H1 (cell line): ENCODE data around the gene CEL. TPM values are rescaled to one million over a fixed set of nuclear protein-coding genes. Genes with fewer than 3 reads are reported as not detected.
A peak's percentile ranks its signal among the peaks of the same experiment; 100 is the strongest.

Experiments
- CTCF ChIA-PET: fragments of 300-600 bp; sonication (Branson Sonifier 250); formaldehyde crosslinking; loops from one replicate; lab custom pipeline; 2021; ENCODE audit not compliant: partially characterized antibody; lab: Charles Lee
- POLR2A ChIA-PET: fragments of 300-600 bp; sonication (Branson Sonifier 250); formaldehyde crosslinking; loops from one replicate; lab custom pipeline; 2021; ENCODE audit warnings: inconsistent platforms; ENCODE audit not compliant: partially characterized antibody; lab: Charles Lee
- DNase-seq, 2 experiments: peaks; one replicate each; pipeline versions ENCODE4 v3.0.0 to v3.0.0-alpha.2; 2010 to 2022; ENCODE audit warnings: low spot score in 2 of 2, low read depth in 1 of 2, mixed read lengths in 1 of 2
- FAIRE-seq: peaks from 2 replicates; lab custom pipeline; 2011; peaks lifted over from hg19 to GRCh38; lab: Jason Lieb, UNC
- H2AFZ ChIP-seq: 2 replicates; pipeline ENCODE4 v1.8.1; 2012; ENCODE audit warnings: low read length, inconsistent platforms
- H2AK5ac ChIP-seq: 2 replicates; pipeline ENCODE4 v1.6.1; 2013; ENCODE audit warnings: low read depth, low read length
- H2BK120ac ChIP-seq: replicated peaks from 2 replicates; pipeline ENCODE3; 2013; ENCODE audit warnings: low read depth, low read length, inconsistent platforms
- H2BK12ac ChIP-seq: 2 replicates; pipeline ENCODE4 v1.6.1; 2013; ENCODE audit warnings: low read depth, low read length
- H2BK15ac ChIP-seq: 2 replicates; pipeline ENCODE4 v1.6.1; 2013; ENCODE audit warnings: low read length
- H2BK20ac ChIP-seq: 2 replicates; pipeline ENCODE4 v1.6.1; 2013; ENCODE audit warnings: low read length
- H2BK5ac ChIP-seq: 2 replicates; pipeline ENCODE4 v1.6.1; 2013; ENCODE audit warnings: low read depth, low read length
- H3K14ac ChIP-seq: 2 replicates; pipeline ENCODE4 v1.6.1; 2013; ENCODE audit warnings: inconsistent platforms; ENCODE audit not compliant: insufficient read length
- H3K18ac ChIP-seq: 2 replicates; pipeline ENCODE4 v1.6.1; 2013; ENCODE audit warnings: low read length; ENCODE audit errors: extremely low read depth
- H3K23ac ChIP-seq: 2 replicates; pipeline ENCODE4 v1.6.1; 2013; ENCODE audit warnings: inconsistent platforms; ENCODE audit not compliant: insufficient read length
- H3K23me2 ChIP-seq: 2 replicates; pipeline ENCODE4 v1.6.1; 2013; ENCODE audit warnings: low read depth, low read length
- H3K27ac ChIP-seq: 2 replicates; pipeline ENCODE4 v1.6.1; 2011; ENCODE audit warnings: low read depth, low read length, inconsistent platforms
- H3K27me3 ChIP-seq, 4 experiments: replicated peaks in 1 of 4; 1 replicate in 1 of 4; 2 replicates in 3 of 4; pipeline versions ENCODE4 v1.6.1 to v1.8.1; 2011 to 2013; ENCODE audit warnings: low read length in 3 of 4, mild to moderate bottlenecking in 3 of 4, inconsistent platforms in 2 of 4, mixed read lengths in 2 of 4, moderate library complexity in 1 of 4; ENCODE audit not compliant: control insufficient read depth in 3 of 4, insufficient read depth in 3 of 4; ENCODE audit errors: extremely low read depth in 1 of 4
- H3K36me3 ChIP-seq, 4 experiments: 2 replicates each; pipeline versions ENCODE4 v1.6.1 to v1.8.1; 2011 to 2013; ENCODE audit warnings: mild to moderate bottlenecking in 4 of 4, low read length in 3 of 4, moderate library complexity in 2 of 4, control low read depth in 1 of 4, inconsistent platforms in 1 of 4; ENCODE audit not compliant: insufficient read depth in 4 of 4, control insufficient read depth in 2 of 4
- H3K4ac ChIP-seq: replicated peaks from 2 replicates; pipeline ENCODE3; 2013; ENCODE audit warnings: low read length, low read depth, mixed read lengths, inconsistent platforms; ENCODE audit not compliant: insufficient read length
- H3K4me1 ChIP-seq, 4 experiments: replicated peaks in 1 of 4; 1 replicate in 1 of 4; 2 replicates in 3 of 4; pipeline versions ENCODE4 v1.6.1 to v1.8.1; 2011 to 2013; ENCODE audit warnings: low read length in 3 of 4, inconsistent platforms in 2 of 4, mixed read lengths in 1 of 4; ENCODE audit not compliant: insufficient read depth in 4 of 4, control insufficient read depth in 3 of 4
- H3K4me2 ChIP-seq, 2 experiments: 2 replicates each; pipeline versions ENCODE4 v1.6.1 to v1.8.1; 2011 to 2013; ENCODE audit warnings: low read depth in 2 of 2, low read length in 2 of 2, control low read depth in 1 of 2, inconsistent platforms in 1 of 2, mild to moderate bottlenecking in 1 of 2; ENCODE audit not compliant: insufficient read depth in 1 of 2
- H3K4me3 ChIP-seq, 4 experiments: fragments of 200-600, 300-600 bp in 1 of 4; sonication (generic), shearing (Covaris generic), sonication (Bioruptor Twin) in 1 of 4; 2 replicates each; pipeline versions ENCODE4 v1.5.1 to v1.8.1; 2011 to 2016; ENCODE audit warnings: low read length in 4 of 4, low read depth in 3 of 4, control low read depth in 2 of 4, inconsistent platforms in 2 of 4, mild to moderate bottlenecking in 2 of 4, mixed read lengths in 1 of 4, moderate library complexity in 1 of 4; ENCODE audit not compliant: insufficient read depth in 2 of 4; ENCODE audit errors: extremely low read depth in 1 of 4
- H3K56ac ChIP-seq: replicated peaks from 2 replicates; pipeline ENCODE3; 2013; ENCODE audit warnings: low read depth, mild to moderate bottlenecking, mixed read lengths, low read length, inconsistent platforms; ENCODE audit not compliant: insufficient read length
- H3K79me1 ChIP-seq: 2 replicates; pipeline ENCODE4 v1.6.1; 2013; ENCODE audit warnings: low read depth, low read length, control low read depth
- H3K79me2 ChIP-seq, 2 experiments: 2 replicates each; pipeline versions ENCODE4 v1.6.1 to v1.8.1; 2012 to 2013; ENCODE audit warnings: low read length in 2 of 2, mild to moderate bottlenecking in 2 of 2, inconsistent platforms in 1 of 2; ENCODE audit not compliant: insufficient read depth in 2 of 2, control insufficient read depth in 1 of 2
- H3K9ac ChIP-seq, 4 experiments: replicated peaks in 1 of 4; 1 replicate in 1 of 4; 2 replicates in 3 of 4; pipeline versions ENCODE4 v1.6.1 to v1.8.1; 2011 to 2013; ENCODE audit warnings: low read depth in 3 of 4, low read length in 3 of 4, control low read depth in 2 of 4, mild to moderate bottlenecking in 2 of 4, moderate library complexity in 2 of 4, inconsistent platforms in 1 of 4; ENCODE audit errors: extremely low read depth in 1 of 4
- H3K9me3 ChIP-seq, 2 experiments: 2 replicates each; pipeline versions ENCODE4 v1.6.1 to v1.8.1; 2012 to 2013; ENCODE audit warnings: mild to moderate bottlenecking in 2 of 2, moderate library complexity in 2 of 2, control low read depth in 1 of 2, inconsistent platforms in 1 of 2, low read depth in 1 of 2, low read length in 1 of 2, mixed read lengths in 1 of 2; ENCODE audit not compliant: insufficient read depth in 2 of 2
- H4K20me1 ChIP-seq, 2 experiments: replicated peaks in 1 of 2; 2 replicates each; pipeline versions ENCODE3 to v1.8.1; 2011 to 2013; ENCODE audit warnings: inconsistent platforms in 2 of 2, low read length in 2 of 2, mild to moderate bottlenecking in 1 of 2; ENCODE audit not compliant: insufficient read depth in 2 of 2, control insufficient read depth in 1 of 2
- H4K5ac ChIP-seq: 2 replicates; pipeline ENCODE4 v1.6.1; 2013; ENCODE audit warnings: low read length, low read depth, mixed read lengths, inconsistent platforms; ENCODE audit not compliant: insufficient read length
- H4K8ac ChIP-seq: 2 replicates; pipeline ENCODE4 v1.8.0; 2013; ENCODE audit warnings: mild to moderate bottlenecking, moderate library complexity, low read length, inconsistent platforms; ENCODE audit not compliant: insufficient read depth; ENCODE audit errors: extremely low read depth
- H4K91ac ChIP-seq: replicated peaks from 2 replicates; pipeline ENCODE3; 2013; ENCODE audit warnings: low read length, mixed read lengths, inconsistent platforms; ENCODE audit not compliant: insufficient read length
- BCL11A ChIP-seq, 2 experiments: IDR thresholded peaks; one replicate each; pipeline ENCODE4 v1.6.1; 2011; ENCODE audit warnings: low read depth in 2 of 2, low read length in 2 of 2, mild to moderate bottlenecking in 2 of 2
- GABPA ChIP-seq: IDR thresholded peaks from 2 replicates; pipeline ENCODE4 v1.6.1; 2011; ENCODE audit warnings: mild to moderate bottlenecking, low read length, moderate library complexity, borderline replicate concordance; ENCODE audit not compliant: insufficient read depth
- JUND ChIP-seq: IDR thresholded peaks from 2 replicates; pipeline ENCODE4 v1.6.1; 2011; ENCODE audit warnings: mild to moderate bottlenecking, improper control_type of control experiment, low read length
- KDM4A ChIP-seq: IDR thresholded peaks from one replicate; pipeline ENCODE4 v1.7.1; 2012; ENCODE audit warnings: low read depth, mild to moderate bottlenecking, moderate library complexity, low read length, inconsistent platforms; ENCODE audit not compliant: severe bottlenecking
- KDM5A ChIP-seq: fragments of 200-600 bp; IDR thresholded peaks from 2 replicates; pipeline ENCODE4 v1.7.1; 2012; ENCODE audit warnings: mild to moderate bottlenecking, low read length, inconsistent platforms, mixed read lengths
- POLR2A ChIP-seq, 2 experiments: IDR thresholded peaks; 1 replicate in 1 of 2; 2 replicates in 1 of 2; pipeline ENCODE4 v1.6.1; 2011; ENCODE audit warnings: low read depth in 2 of 2, low read length in 2 of 2, mild to moderate bottlenecking in 2 of 2; ENCODE audit errors: control extremely low read depth in 1 of 2
- RXRA ChIP-seq: IDR thresholded peaks from 2 replicates; pipeline ENCODE4 v1.6.1; 2011; ENCODE audit warnings: low read depth, mild to moderate bottlenecking, low read length, moderate library complexity; ENCODE audit not compliant: insufficient read depth
- SP4 ChIP-seq: IDR thresholded peaks from 2 replicates; pipeline ENCODE4 v1.6.1; 2012; ENCODE audit warnings: low read length, inconsistent platforms
- TAF7 ChIP-seq: optimal IDR thresholded peaks from 2 replicates; pipeline ENCODE3; 2011; ENCODE audit warnings: low read depth, mild to moderate bottlenecking, inconsistent platforms, low read length, moderate library complexity, borderline replicate concordance
- WGBS, 2 experiments: shearing (Covaris generic) in 1 of 2; methylation state at CpG; one replicate each; pipeline versions ENCODE4 v1.1.6 to v1.1.7; 2013 to 2015; ENCODE audit warnings: low lambda C conversion rate in 2 of 2, mixed read lengths in 2 of 2, inconsistent platforms in 1 of 2, low coverage in 1 of 2, missing lambda C conversion rate in 1 of 2; ENCODE audit not compliant: insufficient replicate concordance in 2 of 2, insufficient coverage in 1 of 2, insufficient read length in 1 of 2; ENCODE audit errors: extremely low coverage in 1 of 2, missing lambda C conversion rate in 1 of 2; 5-methylcytosine and 5-hydroxymethylcytosine counted together
- polyA plus RNA-seq, 7 experiments: library from polyadenylated mRNA; depleted of rRNA in 3 of 7; stranded (reverse) in 5 of 7; unstranded in 2 of 7; fragments of >200 nt in 5 of 7; fragments of 200-250 nt in 2 of 7; gene quantifications; 1 replicate in 5 of 7; 2 replicates in 1 of 7; 4 replicates in 1 of 7; pipeline versions ENCODE4 v1.2.1 to v1.2.3, GENCODE V29; 2011 to 2013; ENCODE audit warnings: missing spikeins in 2 of 7, mixed read lengths in 2 of 7
- total RNA-seq: library from RNA; stranded (reverse); fragmentation: NEBNext Ultra II Directional; extraction: Animal tissue kit (Norgen Biotek cat#: 25700); gene quantifications from 2 replicates; pipeline ENCODE4 v1.2.1, GENCODE V29; 2021
- TF ChIP-seq, protein P1 (sequence below): IDR thresholded peaks from 2 replicates; pipeline ENCODE4 v1.6.1; 2012; ENCODE audit warnings: inconsistent platforms

Gene CEL
- total and polyA plus RNA-seq, 2 of the 8 experiments (the other 6 are each of a cell fraction or from before 2014, with no cell fraction given) = 1.8 to 3.4 TPM

DNA sequence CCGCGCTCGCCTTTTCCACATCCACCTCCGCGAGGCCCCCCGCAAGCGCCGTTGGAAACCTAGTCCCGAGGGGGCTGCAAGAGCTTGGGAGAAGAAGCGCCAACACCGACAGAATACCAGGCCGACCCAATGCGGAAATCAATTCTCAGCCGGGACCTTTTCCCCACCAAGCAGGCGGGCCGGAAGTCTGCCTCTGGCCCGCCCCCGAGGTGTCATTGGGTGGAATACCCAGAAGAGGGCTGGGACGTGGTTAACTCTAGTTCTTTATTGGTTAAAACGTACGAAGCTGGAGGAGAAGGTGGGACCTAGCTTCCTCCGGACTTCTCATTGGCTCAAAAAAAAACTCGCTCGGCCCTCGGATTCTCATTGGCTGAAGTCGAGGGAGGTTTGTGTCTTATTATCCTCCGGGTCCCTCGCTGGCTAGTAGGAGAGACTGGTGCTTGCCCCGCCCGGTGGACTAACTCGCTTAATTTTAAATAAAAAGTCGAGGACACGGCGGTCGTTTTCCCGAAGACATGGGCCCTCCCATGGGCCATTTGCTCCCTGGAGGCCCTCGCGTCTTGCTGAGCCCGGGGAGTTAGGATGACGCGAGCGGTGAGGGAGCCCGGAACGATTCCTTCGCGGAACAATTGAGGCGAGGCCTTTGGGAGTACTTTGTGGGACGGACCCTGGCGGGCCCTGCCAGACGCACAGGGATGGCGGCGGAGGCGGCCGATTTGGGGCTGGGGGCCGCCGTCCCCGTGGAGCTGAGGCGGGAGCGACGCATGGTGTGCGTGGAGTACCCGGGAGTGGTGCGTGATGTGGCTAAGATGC, 31.3 kb upstream of the CEL start, which contains the start of gene GTF3C5:
TSS of gene GTF3C5 (plus strand) at position 681 of the 813 bp plus-strand sequence. CDS start at position 696, 15 bp downstream.
- FAIRE-seq (peak; percentile 96), DNase-seq (peak; percentile 89 to 91)
- Histone ChIP-seq H2BK15ac (no peak within 1 kb of the TSS), H3K18ac (peak within 1 kb of the TSS; percentile 95), H3K79me2 (peaks cover 27 to 49% of the 10 kb centered on the region in 2 experiments), H3K9me3 (no peaks in the 10 kb centered on the region), H4K5ac (peak within 1 kb of the TSS; percentile 82), H3K23me2 (peaks cover 8% of the 10 kb centered on the region; the same call in 1 of the 2 replicates), H3K27me3 (no peaks in the 10 kb centered on the region; a peak in 1 of 7 replicates), H3K36me3 (peaks cover 0 to 5% (median 0%) of the 10 kb centered on the region in 4 experiments; a peak in 1 of 8 replicates), H3K4me3 (peak within 1 kb of the TSS; percentile 95 to 99 (median 98)), H3K4ac (no peak within 1 kb of the TSS), H3K27ac (peak within 1 kb of the TSS; percentile 87), H4K20me1 (peaks cover 5 to 15% of the 10 kb centered on the region in 2 experiments), H2BK20ac (no peak within 1 kb of the TSS), H3K4me2 (peak within 1 kb of the TSS; percentile 95 to 97), H3K14ac (no peak within 1 kb of the TSS), H2BK120ac (no peak within 1 kb of the TSS), H2BK12ac (no peak within 1 kb of the TSS), H4K91ac (peak within 1 kb of the TSS; percentile 82), H2AK5ac (peak within 1 kb of the TSS; percentile 86), H3K23ac (no peak within 1 kb of the TSS), H4K8ac (peak within 1 kb of the TSS; percentile 96), H3K4me1 (peaks cover 2 to 10% (median 5%) of the 10 kb centered on the region in 4 experiments; a peak in 6 of 7 replicates), H3K9ac (peak within 1 kb of the TSS; percentile 92 to 99 (median 94)), H2BK5ac (peak within 1 kb of the TSS; percentile 86), H3K56ac (peak within 1 kb of the TSS; percentile 77), H3K79me1 (peaks cover 23% of the 10 kb centered on the region), H2AFZ (peak within 1 kb of the TSS; percentile 46; the same call in 1 of the 2 replicates)
- ChIA-PET POLR2A (interaction anchor here (0.7 to 2.3 kb wide), 17 partner anchors 8 to 337 kb away, joined by 3 to 17 read pairs (median 3); no protein-coding TSS in a partner anchor), CTCF (interaction anchor here (0.6 to 6.9 kb wide), 8 partner anchors 8 to 117 kb away, joined by 3 to 44 read pairs (median 4); no protein-coding TSS in a partner anchor)
- 2% methylated on average over 51 of the region's 63 CpGs; no CpG with 5 or more reads in 1 of the 2 experiments for WGBS, 2 experiments
- TF ChIP-seq RXRA = no peak
- TF ChIP-seq POLR2A (IDR thresholded peaks at IDR 0.05; ENCODE audit: control extremely low read depth in 1 of 2, low read depth in 2 of 2, low read length in 2 of 2) = peak; percentile 61 to 72; a peak in 2 of 3 replicates
- peak; percentile 71 for TF ChIP-seq KDM4A
- peak; percentile 71 for TF ChIP-seq JUND
- TF ChIP-seq BCL11A (IDR thresholded peaks at IDR 0.05; ENCODE audit: low read depth in 2 of 2, low read length in 2 of 2) = no peak
- TF ChIP-seq SP4 = peak; percentile 95
- peak; percentile 99 for TF ChIP-seq KDM5A
- TF ChIP-seq GABPA = peak; percentile 85
- peak; percentile 99 for TF ChIP-seq TAF7
- TF ChIP-seq, protein P1, sequence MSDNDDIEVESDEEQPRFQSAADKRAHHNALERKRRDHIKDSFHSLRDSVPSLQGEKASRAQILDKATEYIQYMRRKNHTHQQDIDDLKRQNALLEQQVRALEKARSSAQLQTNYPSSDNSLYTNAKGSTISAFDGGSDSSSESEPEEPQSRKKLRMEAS = peak; percentile 47; the same call in 1 of the 2 replicates
